Neuronal stem cell (in vitro differentiated cells): ENCODE measurements around the gene PSPC1.
"Not testable (repeated sequence)": the region's sequence is repeated elsewhere in the genome, so short reads cannot be mapped to it uniquely, and the experiment has no call there.

Source experiments
- DNase-seq: peaks from one replicate; pipeline ENCODE4 v3.0.0-alpha.2; 2013; ENCODE audit warnings: low spot score
- H2AFZ ChIP-seq: one replicate; pipeline ENCODE4 v1.6.1; 2013; ENCODE audit warnings: mild to moderate bottlenecking, low read length, inconsistent platforms
- H2AK5ac ChIP-seq: 2 replicates; pipeline ENCODE4 v1.6.1; 2013; ENCODE audit warnings: low read depth, mild to moderate bottlenecking, inconsistent platforms, low read length, moderate library complexity, mixed read lengths
- H2BK120ac ChIP-seq: 2 replicates; pipeline ENCODE4 v1.6.1; 2013; ENCODE audit warnings: low read depth, mild to moderate bottlenecking, inconsistent platforms, low read length, moderate library complexity, mixed read lengths
- H2BK12ac ChIP-seq: one replicate; pipeline ENCODE4 v1.6.1; 2013; ENCODE audit warnings: low read length, inconsistent platforms
- H2BK15ac ChIP-seq: 2 replicates; pipeline ENCODE4 v1.6.1; 2013; ENCODE audit warnings: mild to moderate bottlenecking, low read length, inconsistent platforms, mixed read lengths
- H2BK5ac ChIP-seq: one replicate; pipeline ENCODE4 v1.6.1; 2013; ENCODE audit warnings: inconsistent platforms, mild to moderate bottlenecking, low read length, moderate library complexity
- H3K14ac ChIP-seq: one replicate; pipeline ENCODE4 v1.6.1; 2013; ENCODE audit warnings: low read length, inconsistent platforms
- H3K18ac ChIP-seq: 2 replicates; pipeline ENCODE4 v1.6.1; 2013; ENCODE audit warnings: low read length, inconsistent platforms
- H3K23ac ChIP-seq: 2 replicates; pipeline ENCODE4 v1.6.1; 2013; ENCODE audit warnings: low read depth, mild to moderate bottlenecking, mixed read lengths, low read length, inconsistent platforms; ENCODE audit not compliant: poor library complexity
- H3K27ac ChIP-seq: replicated peaks from 3 replicates; pipeline ENCODE4 v1.5.1; 2013; ENCODE audit warnings: low read length, inconsistent platforms
- H3K27me3 ChIP-seq, 3 experiments: 2 replicates each; pipeline ENCODE4 v1.6.1; 2013; ENCODE audit warnings: low read length in 3 of 3, mild to moderate bottlenecking in 2 of 3, inconsistent platforms in 1 of 3, low read depth in 1 of 3, mixed read lengths in 1 of 3, moderate library complexity in 1 of 3; ENCODE audit not compliant: control insufficient read depth in 3 of 3, insufficient read depth in 3 of 3
- H3K36me3 ChIP-seq, 2 donors: replicated peaks in 1 of 2; 2 replicates each; pipeline ENCODE4 v1.6.1; 2013; ENCODE audit warnings: low read length in 2 of 2; ENCODE audit not compliant: control insufficient read depth in 2 of 2, insufficient read depth in 2 of 2
- H3K4ac ChIP-seq: 2 replicates; pipeline ENCODE4 v1.6.1; 2013; ENCODE audit warnings: inconsistent platforms, mild to moderate bottlenecking, low read length, moderate library complexity
- H3K4me1 ChIP-seq, 2 donors: 1 replicate in 1 of 2; 2 replicates in 1 of 2; pipeline ENCODE4 v1.6.1; 2013; ENCODE audit warnings: low read length in 2 of 2, low read depth in 1 of 2; ENCODE audit not compliant: control insufficient read depth in 2 of 2, insufficient read depth in 1 of 2
- H3K4me2 ChIP-seq: one replicate; pipeline ENCODE4 v1.6.1; 2013; ENCODE audit warnings: mild to moderate bottlenecking, low read length, inconsistent platforms; ENCODE audit not compliant: insufficient read depth, poor library complexity, severe bottlenecking
- H3K4me3 ChIP-seq, 2 donors: 2 replicates each; pipeline ENCODE4 v1.5.1; 2013; ENCODE audit warnings: low read length in 2 of 2, mild to moderate bottlenecking in 2 of 2, inconsistent platforms in 1 of 2, moderate library complexity in 1 of 2
- H3K79me1 ChIP-seq: one replicate; pipeline ENCODE4 v1.6.1; 2013; ENCODE audit warnings: low read depth, mild to moderate bottlenecking, inconsistent platforms, low read length, moderate library complexity
- H3K9ac ChIP-seq: one replicate; pipeline ENCODE4 v1.6.1; 2013; ENCODE audit warnings: mild to moderate bottlenecking, low read depth, low read length, inconsistent platforms; ENCODE audit not compliant: poor library complexity
- H3K9me3 ChIP-seq, 2 donors: replicated peaks in 1 of 2; 2 replicates each; pipeline versions ENCODE3 to v1.6.1; 2013; ENCODE audit warnings: low read length in 2 of 2, mild to moderate bottlenecking in 2 of 2, inconsistent platforms in 1 of 2, low read depth in 1 of 2, mixed read lengths in 1 of 2, moderate library complexity in 1 of 2; ENCODE audit not compliant: control insufficient read depth in 2 of 2, insufficient read depth in 1 of 2
- H4K8ac ChIP-seq: one replicate; pipeline ENCODE4 v1.6.1; 2013; ENCODE audit warnings: low read depth, mild to moderate bottlenecking, inconsistent platforms, low read length, moderate library complexity
- H4K91ac ChIP-seq: one replicate; pipeline ENCODE4 v1.6.1; 2013; ENCODE audit warnings: low read length, low read depth, mild to moderate bottlenecking, inconsistent platforms; ENCODE audit not compliant: poor library complexity
- WGBS, 2 donors: extraction: QIAGEN DNeasy Blood & Tissue Kit; methylation state at CpG; one replicate each; pipeline ENCODE4 v1.1.7; 2013; ENCODE audit warnings: missing lambda C conversion rate in 2 of 2, mixed read lengths in 1 of 2; ENCODE audit not compliant: insufficient read length in 2 of 2, insufficient replicate concordance in 1 of 2; ENCODE audit errors: extremely low coverage in 2 of 2; 5-methylcytosine and 5-hydroxymethylcytosine counted together

PSPC1 gene

DNA sequence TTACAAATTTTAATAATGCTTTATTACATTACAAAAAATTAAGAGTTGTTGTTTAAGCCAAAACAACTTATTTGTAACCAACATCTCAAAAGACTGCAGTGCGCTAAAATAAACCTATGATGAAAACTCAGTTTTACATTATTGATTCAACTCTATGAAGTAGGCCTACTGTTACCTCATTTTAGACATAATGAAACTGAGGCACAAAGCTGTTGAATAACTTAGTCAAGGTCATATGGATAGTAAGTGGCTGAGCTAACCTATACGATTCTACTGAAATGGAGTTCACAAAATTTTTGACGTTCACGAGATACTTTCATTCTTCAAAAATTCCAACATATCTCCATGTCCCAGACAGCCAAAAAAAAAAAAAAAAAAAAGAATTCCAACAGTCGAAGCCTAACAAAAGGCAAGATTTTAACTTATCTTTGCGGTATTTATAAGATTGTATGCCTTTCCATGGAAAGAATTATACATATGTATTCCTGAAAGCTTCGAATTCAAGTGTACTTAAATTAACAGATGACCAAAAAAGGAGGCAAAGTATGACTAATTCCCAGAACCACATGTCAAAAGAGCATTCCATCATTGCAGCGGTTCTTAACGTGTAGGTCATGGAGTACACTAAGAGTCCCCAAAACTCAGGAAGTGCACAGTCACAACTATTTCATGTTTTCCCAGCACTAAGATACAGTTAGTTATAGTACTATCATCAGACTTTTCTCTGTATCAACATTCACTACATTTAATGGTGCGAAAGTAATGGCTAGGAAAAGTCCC is 69.4 kb downstream of the PSPC1 start:
- Histone ChIP-seq H3K27me3 (no peaks in the 10 kb centered on the region), H2BK120ac (no peak overlapping the region), H2BK15ac (no peak overlapping the region), H2AK5ac (no peak overlapping the region), H3K9me3 (no peaks in the 10 kb centered on the region), H2AFZ (no peak overlapping the region), H3K4me1 (no peaks in the 10 kb centered on the region), H4K91ac (no peak overlapping the region), H3K23ac (no peak overlapping the region), H3K36me3 (peaks cover 0 to 55% of the 10 kb centered on the region in 2 donors), H3K4ac (no peak overlapping the region), H3K27ac (no peak overlapping the region), H2BK5ac (no peak overlapping the region), H3K4me2 (no peak overlapping the region), H3K79me1 (peaks cover 1% of the 10 kb centered on the region), H3K4me3 (no peak overlapping the region), H2BK12ac (no peak overlapping the region), H3K14ac (no peak overlapping the region), H3K9ac (no peak overlapping the region), H3K18ac (no peak overlapping the region), H4K8ac (no peak overlapping the region)
- no CpG with 5 or more reads among the region's 10 CpGs for WGBS, 2 donors
- no peak for DNase-seq

DNA sequence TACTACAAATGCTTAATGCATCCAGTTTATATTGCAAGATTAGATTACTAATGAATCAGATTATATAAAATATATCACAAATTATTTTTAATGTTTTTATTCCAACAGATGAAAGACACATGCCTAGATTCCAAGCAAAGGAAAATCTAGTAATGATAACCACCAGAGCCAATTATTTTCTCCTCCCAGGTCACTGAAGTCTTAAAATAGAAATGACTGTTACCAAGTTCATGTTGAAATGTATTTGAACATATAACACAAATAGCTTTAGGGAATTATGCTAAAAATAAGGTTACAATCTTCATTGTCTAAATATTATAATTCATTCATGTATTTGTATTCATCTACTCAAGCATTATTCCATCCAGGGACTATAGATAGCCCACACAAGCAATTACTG is 73.0 kb downstream of the PSPC1 start:
- H3K4me1 ChIP-seq, H3K18ac ChIP-seq, H3K4me2 ChIP-seq, H3K4me3 ChIP-seq, H4K8ac ChIP-seq, H3K79me1 ChIP-seq, H3K14ac ChIP-seq, H2BK15ac ChIP-seq, H2AK5ac ChIP-seq, H3K23ac ChIP-seq, H4K91ac ChIP-seq, H2BK5ac ChIP-seq, H2AFZ ChIP-seq, DNase-seq, H3K27me3 ChIP-seq, H3K27ac ChIP-seq, H2BK12ac ChIP-seq, H3K9me3 ChIP-seq, H3K9ac ChIP-seq, H3K4ac ChIP-seq, H2BK120ac ChIP-seq: not testable (repeated sequence)
- H3K36me3 ChIP-seq, result peaks cover 0 to 37% of the 10 kb centered on the region in 2 donors

DNA sequence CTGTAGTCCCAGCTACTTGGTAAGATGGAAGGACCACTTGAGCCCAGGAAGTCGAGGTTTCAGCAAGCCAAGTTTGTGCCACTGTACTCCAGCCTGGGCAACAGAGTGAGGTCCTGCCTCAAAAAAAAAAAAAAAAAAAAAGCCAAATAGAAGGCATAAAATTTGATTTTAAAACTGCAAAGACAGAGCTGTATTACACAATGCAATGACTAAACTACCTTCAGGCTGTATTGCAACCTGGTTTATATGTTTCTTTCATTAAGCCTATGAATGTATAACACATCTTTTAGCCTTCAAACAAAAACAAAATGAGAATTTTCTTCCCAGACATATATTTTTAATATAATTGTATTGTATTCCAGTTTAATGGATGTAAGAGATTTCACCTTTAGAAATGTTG is 73.7 kb downstream of the PSPC1 start:
- not testable (repeated sequence) for H2BK12ac ChIP-seq, H3K4ac ChIP-seq, H3K23ac ChIP-seq, H3K4me1 ChIP-seq, H3K14ac ChIP-seq, H2AK5ac ChIP-seq, H2BK15ac ChIP-seq, H3K4me3 ChIP-seq, H3K9me3 ChIP-seq, DNase-seq, H2BK120ac ChIP-seq, H3K18ac ChIP-seq, H2BK5ac ChIP-seq, H4K8ac ChIP-seq, H3K79me1 ChIP-seq, H4K91ac ChIP-seq, H2AFZ ChIP-seq, H3K9ac ChIP-seq, H3K4me2 ChIP-seq, H3K27me3 ChIP-seq, H3K27ac ChIP-seq
- no CpG with 5 or more reads among the region's 1 CpG for WGBS, 2 donors
- H3K36me3 ChIP-seq, result peaks cover 0 to 35% of the 10 kb centered on the region in 2 donors

DNA sequence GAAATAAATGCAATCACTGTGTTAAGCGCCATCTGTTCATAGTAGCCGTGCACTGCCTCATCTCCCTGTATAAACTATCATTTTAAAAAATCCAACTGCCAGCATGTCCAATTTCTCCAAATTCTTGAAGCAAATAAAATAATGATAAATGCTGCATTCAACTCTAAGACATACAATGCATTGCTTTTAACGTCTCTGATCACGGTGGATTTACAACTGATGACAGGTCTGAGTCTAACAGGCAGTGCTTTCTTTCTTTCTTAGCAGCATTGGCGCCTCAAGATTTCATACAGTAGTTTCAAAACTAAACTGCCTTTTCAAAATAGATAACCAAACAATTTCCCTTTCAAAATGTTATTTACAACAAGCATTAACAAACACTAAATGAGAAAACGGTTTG is 78.5 kb downstream of the PSPC1 start:
- H3K79me1 ChIP-seq, H3K27me3 ChIP-seq, H2BK120ac ChIP-seq, H3K4ac ChIP-seq, H4K91ac ChIP-seq, H3K27ac ChIP-seq, H4K8ac ChIP-seq, H2BK12ac ChIP-seq, H3K4me1 ChIP-seq, H3K14ac ChIP-seq, H2BK15ac ChIP-seq, H2BK5ac ChIP-seq, H2AK5ac ChIP-seq, H3K4me3 ChIP-seq, H3K9ac ChIP-seq, H3K23ac ChIP-seq, H3K18ac ChIP-seq, DNase-seq, H2AFZ ChIP-seq, H3K4me2 ChIP-seq, H3K9me3 ChIP-seq: not testable (repeated sequence)
- no CpG with 5 or more reads among the region's 6 CpGs for WGBS, 2 donors
- H3K36me3 ChIP-seq, result peaks cover 0 to 24% of the 10 kb centered on the region in 2 donors
